Upper lobe of right lung (tissue), 1 donor: ENCODE data around the gene ETS2. TPM values are rescaled to one million over a fixed set of nuclear protein-coding genes. Genes with fewer than 3 reads are reported as not detected.

ENCODE experiments used
- ATAC-seq: fragments of 200-7000 bp; cut with Tn5 transposase; one replicate; pipeline ENCODE4 v1.9.1; 2020; ENCODE audit warnings: mild to moderate bottlenecking, moderate library complexity
- DNase-seq: peaks from one replicate; pipeline ENCODE4 v3.0.0-alpha.2; 2020
- H3K27ac ChIP-seq: fragments of 200-600 bp; one replicate; pipeline ENCODE4 v1.8.0; 2022
- H3K27me3 ChIP-seq: fragments of 200-600 bp; one replicate; pipeline ENCODE4 v1.8.0; 2022; ENCODE audit warnings: mild to moderate bottlenecking
- H3K36me3 ChIP-seq: fragments of 200-600 bp; one replicate; pipeline ENCODE4 v1.8.0; 2022
- H3K4me1 ChIP-seq: fragments of 200-600 bp; one replicate; pipeline ENCODE4 v1.8.0; 2022
- H3K4me3 ChIP-seq: fragments of 200-600 bp; one replicate; pipeline ENCODE4 v1.8.0; 2022; ENCODE audit warnings: mild to moderate bottlenecking
- H3K9me3 ChIP-seq: fragments of 200-600 bp; one replicate; pipeline ENCODE4 v1.8.0; 2022
- CTCF ChIP-seq: fragments of 200-600 bp; IDR thresholded peaks from one replicate; pipeline ENCODE4 v1.8.0; 2022; ENCODE audit warnings: antibody characterized with exemption
- intact Hi-C: fragments of 100-400 bp; cut with DNase I; formaldehyde crosslinking; loops from one replicate; pipeline ENCODE4 v1.11.0; 2022
- total RNA-seq: library from RNA; stranded (reverse); fragmentation: NEBNext Ultra II Directional; extraction: Animal tissue kit (Norgen Biotek cat#: 25700); gene quantifications from one replicate; pipeline ENCODE4 v1.2.1, GENCODE V29; 2021
- donor health status: DM: no; HTN: yes; CAD: no; lungs with severe emphysema.

The ETS2 gene
- total RNA-seq, 1 donor from 2014 or later, result 195 TPM

GRCh38 chr21:38869946-38870345, 64.2 kb downstream of the ETS2 start:
- no peak overlapping the region for H3K4me3 ChIP-seq

More at GRCh38 chr21:38869946-38870345, 64.2 kb downstream of the ETS2 start:
- H3K27ac ChIP-seq, result no peak overlapping the region
- H3K27me3 ChIP-seq, result no peaks in the 10 kb centered on the region
- no peak for TF ChIP-seq CTCF
- H3K9me3 ChIP-seq, result no peaks in the 10 kb centered on the region
- no peak for DNase-seq
- no peaks in the 10 kb centered on the region for H3K4me1 ChIP-seq
- no peak for ATAC-seq
- H3K36me3 ChIP-seq, result no peaks in the 10 kb centered on the region
- intact Hi-C loops, result no loop called here
